Inferior parietal cortex (tissue), 1 donor: ENCODE measurements around the gene TSEN34.
"Not testable (repeated sequence)": the region's sequence is repeated elsewhere in the genome, so short reads cannot be mapped to it uniquely, and the experiment has no call there.

Source experiments
- DNase-seq: peaks from one replicate; pipeline ENCODE4 v3.0.0-alpha.2; 2016; ENCODE audit errors: extremely low spot score

The TSEN34 gene

DNA sequence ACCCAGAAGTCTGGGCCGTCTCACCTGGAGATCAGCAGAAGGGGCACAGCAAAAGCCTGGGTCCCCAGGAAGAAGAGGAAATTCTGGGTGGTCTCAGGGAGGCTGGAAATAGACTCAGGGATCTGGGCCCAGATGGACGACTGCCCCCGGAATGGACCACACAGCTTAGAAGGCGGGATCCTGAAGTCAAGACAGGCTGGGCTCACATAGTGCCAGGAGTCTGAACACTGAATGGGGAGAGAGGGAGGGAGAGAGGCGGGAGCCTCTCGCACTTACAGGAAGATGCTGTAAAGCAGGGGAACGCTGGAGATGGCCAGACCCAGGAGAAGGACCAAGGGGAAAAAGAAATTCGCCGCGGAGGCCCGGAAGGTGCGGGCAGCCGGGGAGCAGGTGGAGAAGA lies 30.3 kb upstream of the TSEN34 start:
- no peak for DNase-seq

DNA sequence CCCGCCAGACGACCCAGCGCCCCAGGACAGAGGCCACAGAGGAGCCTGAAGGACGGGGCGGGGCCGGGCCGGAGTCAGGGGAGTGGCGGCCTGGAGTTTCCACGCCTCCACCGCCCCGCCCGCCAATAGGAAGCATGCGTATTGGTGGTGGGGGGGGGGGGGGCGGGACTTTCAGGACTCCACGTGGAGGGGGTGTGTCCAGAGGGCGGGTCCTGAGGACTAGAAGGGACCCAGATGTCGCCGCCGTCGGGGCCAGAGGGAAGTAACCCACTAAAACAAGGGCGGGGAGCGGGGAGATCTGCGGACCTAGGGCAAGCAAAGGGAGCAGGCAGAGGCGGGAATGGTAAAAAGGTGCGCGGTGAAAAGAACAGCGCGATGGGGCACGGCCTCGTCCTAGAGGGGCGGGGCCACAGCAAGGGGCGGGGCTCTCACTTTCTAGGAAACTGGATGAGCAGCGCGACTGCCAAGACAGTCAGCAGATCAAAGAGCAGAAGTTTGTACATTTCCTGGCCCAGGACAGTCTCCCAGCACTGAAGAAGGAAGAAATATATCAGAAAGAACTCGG lies 28.8 kb upstream of the TSEN34 start:
- peak; percentile 23 for DNase-seq

DNA sequence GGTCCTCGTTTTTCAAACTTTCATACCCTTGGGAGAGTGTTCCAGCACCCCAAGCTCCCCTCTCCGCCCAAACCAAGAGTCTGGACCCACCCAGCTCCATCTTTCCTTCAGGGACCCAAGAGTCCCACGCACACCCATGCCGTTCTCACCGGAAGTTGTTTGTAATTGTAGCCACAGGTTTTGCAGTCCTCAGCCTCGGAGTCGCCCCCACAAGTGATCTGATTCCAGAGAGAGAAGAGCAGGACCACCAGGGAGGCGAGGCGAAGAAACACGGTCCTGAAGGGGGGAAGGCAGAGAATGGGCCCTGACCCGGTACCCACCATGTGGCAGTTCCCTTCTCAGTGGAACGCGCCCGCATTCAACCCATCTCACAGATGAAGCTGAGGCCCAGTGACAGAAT lies 28.2 kb upstream of the TSEN34 start:
- DNase-seq = no peak

DNA sequence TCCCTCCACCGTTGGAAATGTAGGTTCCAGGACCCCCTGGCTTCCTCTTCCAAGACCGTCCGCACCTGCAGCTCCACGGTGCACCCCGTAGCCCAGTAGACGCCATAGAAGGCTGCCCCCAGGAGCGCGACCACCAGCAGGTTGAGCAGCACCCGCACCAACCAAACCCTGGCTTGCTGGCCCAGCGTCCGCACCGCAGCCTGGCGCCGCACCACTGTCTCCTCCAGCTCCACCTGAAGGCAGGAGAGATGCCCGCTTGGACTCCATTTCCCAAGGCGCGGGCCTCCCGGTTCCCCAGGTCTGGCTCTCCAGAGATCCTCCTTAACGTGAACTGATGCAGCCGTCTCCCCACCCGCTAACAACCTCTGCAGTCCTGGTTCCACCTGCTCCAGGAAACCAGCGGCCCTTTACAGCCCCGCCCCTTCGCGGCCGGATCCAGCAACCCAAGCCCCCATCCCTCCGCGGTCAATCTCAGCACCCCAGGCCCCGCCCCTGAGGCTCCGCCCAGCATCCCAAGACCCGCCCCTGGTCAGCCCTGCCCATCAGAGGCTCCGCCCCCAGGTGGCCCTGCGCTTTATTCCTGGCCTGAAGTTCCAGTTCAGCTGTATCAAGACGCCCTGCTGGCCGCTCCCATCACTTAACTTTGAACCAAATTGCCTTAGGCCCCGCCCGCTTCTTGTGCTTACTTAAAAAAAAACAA lies 26.6 kb upstream of the TSEN34 start:
- DNase-seq = no peak

DNA sequence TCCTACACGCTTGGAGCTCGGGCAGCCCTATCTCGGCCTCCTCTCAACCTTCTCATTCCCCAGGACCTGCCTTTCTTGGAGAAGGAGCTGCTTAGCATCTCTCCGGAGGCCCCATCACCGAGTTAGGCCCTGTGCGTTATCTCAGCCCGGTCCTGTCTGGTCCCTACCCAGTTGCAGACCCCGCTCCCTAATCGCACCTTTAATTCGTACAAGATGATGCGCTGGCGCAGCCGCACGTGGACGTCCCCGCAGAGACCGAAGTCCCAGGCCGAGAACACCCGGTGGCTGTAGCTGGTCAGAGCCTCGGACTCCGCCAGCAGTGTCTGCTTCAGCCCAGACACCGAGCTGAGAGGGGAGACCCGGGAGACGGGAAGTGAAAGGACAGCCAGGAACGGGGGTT lies 25.9 kb upstream of the TSEN34 start:
- no peak for DNase-seq

DNA sequence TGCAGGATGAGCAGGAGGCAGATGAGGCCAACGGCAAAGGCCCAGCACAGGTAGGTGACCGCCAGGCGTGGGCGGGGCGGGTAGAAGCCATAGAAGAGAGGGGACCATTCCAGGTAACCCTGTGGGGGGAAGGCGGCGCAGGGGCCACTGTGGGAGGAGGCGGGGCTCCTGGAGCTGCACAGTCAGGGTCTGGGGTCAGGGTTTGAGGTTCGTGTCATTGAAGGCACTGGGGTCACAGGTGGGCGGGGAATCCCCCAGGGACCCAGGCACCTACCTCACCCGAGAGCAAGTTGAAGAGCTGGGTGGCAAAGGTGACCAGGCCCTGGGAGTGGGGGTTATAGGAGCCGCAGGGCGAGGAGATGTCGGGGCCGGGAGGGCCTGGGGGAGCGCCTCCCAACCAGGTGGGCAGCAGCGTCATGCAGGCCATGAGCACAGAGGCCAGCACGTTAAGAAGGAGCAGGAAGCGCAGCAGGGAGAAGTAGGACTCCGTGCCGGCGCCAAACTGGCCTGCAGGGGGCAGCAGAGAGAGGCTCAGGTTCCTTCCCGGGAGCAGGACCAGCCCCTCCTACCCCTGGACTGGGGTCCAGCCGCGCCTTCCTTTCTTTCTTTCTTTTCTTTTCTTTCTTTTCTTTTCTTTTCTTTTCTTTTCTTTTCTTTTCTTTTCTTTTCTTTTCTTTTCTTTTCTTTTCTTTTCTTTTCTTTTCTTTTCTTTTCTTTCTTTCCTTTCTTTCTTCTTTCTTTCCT lies 22.8 kb upstream of the TSEN34 start:
- DNase-seq = peak; percentile 88

DNA sequence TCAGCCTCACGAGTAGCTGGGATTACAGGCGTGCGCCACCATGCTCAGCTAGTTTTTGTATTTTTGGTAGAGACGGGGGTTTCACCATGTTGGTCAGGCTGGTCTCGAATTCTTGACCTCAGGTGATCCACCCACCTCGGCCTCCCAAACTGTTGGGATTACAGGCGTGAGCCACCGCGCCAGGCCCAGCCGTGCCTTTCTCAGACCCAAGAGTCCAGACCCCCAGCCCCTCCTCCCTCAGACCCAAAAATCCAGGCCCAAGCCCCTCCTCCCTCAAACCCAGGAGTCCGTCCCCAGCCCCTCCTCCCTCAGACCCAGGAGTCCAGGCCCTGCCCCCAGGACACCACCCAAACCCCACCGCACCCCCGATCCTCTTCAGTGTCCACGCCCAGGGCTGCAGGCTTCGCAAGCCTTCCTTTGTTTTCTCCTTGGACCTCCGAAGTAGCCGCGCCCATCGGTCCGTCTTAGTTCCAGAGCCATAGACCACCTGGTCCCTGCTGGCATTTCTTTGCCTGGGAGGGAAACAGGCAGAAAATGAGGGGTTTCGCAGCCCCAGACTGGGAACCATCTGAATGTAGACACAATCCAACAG lies 21.9 kb upstream of the TSEN34 start:
- DNase-seq = no peak

DNA sequence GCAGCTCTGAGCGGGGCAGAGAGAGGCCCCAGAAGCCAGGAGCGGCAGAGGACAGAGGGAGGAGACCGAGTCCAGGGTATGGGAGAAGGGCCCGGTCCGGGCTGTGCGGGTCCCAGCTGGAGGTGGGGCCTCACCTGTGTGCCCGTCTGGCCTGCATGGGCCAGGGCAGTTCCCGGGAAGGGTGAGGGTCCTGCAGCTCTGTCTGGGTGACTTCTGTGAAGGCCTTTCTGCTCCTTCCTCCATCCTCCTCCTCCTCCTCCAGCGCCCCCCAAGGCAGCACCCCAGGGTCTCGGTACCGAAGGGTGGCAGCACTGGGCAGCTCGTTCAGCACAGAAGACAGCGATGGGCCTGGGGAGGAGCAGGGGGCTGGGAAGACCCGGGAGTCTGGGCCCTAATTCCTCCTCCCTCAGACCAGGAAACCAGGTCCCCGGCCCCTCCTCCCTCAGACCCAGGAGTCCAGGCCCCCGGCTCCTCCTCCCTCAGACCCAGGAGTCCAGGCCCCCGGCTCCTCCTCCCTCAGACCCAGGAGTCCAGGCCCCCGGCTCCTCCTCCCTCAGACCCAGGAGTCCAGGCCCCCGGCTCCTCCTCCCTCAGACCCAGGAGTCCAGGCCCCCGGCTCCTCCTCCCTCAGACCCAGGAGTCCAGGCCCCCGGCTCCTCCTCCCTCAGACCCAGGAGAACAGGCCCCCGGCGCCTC lies 19.2 kb upstream of the TSEN34 start:
- DNase-seq = not testable (repeated sequence)

DNA sequence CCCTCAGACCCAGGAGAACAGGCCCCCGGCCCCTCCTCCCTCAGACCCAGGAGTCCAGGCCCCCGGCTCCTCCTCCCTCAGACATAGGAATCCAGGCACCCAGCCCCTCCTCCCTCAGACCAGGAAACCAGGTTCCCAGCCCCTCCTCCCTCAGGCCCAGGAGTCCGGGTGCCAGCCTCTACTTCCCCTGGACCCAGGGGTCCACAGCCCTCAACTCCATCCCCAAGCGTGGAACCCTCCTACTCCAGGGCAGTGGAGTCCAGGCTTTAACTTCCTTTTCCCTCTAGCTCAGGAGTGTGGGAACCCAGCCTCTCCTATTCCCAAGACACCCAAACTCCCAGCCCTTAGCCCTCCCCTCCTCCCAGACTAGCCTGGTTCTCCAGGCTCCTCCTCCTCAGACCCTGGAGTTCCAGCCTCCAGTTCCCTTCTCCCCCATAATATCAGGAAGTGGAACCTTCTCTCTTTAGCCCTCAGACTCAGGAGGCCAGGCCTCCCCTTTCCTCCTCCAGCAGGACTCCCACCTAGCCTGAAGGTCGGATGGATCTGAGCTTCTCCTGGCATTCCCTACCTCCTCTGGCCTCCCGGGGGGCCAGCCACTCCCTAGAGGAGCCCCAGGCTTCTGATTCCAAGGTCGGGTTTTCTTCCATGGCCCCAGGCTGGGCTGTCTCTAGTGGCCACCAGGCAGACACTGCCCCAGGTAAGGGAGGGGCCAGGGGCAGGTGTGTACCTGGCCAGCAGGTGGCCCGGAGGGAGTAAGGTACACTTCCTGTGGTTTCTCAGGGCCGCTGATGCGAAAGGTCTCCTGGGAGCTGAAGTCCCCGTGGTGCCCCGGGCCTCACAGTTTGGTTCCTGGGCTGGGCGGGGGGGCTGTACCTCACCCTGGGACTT lies 18.4 kb upstream of the TSEN34 start, which contains the start of gene TMC4:
Gene TMC4 (minus strand): TSS at position 690 of the 888 bp plus-strand sequence. CDS start 43 bp downstream, at position 647.
- DNase-seq = no peak

DNA sequence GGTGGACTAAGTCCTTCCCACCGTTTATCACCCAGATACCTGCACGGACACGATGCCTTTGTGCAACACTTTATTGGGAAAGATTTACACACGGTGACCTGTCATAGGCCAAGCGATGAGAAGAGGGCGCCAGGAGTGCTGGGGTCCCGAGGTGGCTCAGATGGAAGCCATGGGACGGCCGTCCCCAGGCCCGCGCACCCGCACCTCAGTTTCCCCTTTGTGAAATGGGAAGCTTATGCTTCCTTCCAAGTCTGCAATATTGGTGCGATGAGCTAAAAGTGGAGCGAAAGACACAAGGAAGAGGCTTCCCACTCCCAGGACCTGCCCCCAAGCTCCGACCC lies 17.8 kb upstream of the TSEN34 start:
- no peak for DNase-seq

DNA sequence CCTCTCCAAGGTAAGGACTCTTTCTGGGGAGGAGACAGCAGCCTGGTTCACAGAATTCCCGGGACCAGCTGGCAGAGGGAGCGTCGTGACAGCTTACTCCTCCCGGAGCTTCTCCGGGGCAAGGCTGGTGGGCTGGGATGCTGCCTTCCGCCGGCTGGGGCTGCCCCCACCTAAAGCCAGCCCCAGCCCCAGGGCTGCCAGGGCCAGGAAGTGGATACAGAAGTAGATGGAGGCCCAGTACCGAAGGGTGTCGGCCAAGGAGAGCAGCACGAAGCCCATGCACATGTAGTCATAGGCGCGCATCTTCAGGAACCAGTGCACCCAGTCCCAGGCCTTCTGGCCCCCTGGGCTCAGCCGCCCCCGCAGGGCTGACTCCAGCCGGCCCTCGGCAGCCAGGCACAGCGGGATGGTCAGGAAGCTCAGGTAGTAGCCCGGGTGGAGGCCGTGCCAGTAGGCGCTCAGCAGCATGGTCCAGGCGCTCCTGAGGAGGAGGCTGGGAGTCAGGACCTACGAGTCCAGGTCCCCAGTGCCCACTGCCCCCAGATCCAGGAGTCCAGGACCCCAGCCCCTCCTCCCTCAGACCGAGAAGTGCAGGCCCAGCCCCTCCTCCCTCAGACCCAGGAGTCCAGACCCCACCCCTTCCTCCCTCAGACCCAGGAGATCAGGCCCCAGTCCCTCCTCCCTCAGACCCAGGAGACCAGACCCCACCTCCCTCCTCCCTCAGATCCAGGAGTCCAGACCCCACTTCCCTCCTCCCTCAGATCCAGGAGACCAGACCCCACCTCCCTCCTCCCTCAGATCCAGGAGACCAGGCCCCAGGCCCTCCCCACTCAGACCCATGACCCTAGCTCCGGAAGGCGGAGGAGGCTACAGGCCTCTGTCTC lies 16.9 kb upstream of the TSEN34 start:
- DNase-seq = no peak

DNA sequence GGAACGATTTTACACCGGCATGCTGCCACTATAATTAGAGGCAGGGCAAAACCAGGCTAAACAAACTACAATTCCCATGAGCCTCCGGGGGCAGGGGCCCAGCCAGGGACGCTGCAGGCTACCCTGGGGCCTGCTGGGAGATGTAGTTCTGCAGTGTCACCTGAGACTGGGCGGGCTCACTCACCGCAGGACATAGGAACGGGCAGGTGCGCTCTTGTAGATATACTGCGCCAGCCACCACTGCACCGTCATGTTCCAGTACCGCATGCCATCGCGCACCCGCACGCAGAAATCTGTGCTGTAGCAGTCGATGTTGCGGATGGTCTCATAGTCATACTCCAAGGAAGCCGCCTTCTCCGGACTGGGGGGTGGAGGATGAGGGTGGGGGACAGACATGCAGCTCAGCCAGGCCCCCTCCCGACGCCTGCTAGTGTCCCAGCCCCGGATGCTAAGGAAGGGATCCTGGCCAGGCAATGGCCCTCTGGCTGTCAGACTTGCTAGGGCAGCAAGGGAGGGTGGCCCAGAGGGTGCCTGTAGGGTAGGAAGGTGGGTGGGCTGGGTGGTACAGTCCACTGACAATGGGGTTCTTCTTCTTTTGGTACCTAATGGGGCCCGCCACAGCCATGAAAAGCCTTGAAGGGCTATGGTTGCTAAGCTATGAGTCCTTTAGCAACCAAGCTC lies 12.4 kb upstream of the TSEN34 start:
- no peak for DNase-seq

DNA sequence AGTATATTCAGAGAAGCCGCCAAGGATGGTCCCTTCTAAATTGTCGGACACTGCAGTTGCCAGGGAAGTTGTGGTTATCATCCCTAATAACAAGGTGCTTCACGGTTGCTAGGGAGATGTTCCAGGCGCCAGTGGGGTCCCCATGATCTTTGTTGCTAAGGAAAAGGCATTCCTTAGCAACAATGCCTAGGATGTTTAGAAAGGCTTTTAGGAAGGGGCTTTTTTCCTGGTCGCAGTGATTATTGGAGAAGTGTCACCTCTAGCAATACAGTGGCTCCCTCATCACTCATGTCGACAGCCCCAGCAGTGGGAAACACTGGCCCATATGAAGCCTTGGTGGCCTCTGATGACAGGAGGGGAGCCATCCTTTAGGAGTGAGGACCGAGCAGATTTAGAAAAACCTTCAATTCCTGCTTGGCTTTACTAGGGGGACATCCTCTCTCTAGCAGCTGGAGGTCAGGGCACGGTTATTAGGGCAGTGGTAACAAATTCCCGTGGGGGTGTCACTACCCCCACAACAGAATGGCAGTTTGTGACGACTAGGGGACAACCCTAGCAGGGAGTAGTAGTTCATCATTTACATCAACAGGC lies 11.8 kb upstream of the TSEN34 start:
- no peak for DNase-seq

DNA sequence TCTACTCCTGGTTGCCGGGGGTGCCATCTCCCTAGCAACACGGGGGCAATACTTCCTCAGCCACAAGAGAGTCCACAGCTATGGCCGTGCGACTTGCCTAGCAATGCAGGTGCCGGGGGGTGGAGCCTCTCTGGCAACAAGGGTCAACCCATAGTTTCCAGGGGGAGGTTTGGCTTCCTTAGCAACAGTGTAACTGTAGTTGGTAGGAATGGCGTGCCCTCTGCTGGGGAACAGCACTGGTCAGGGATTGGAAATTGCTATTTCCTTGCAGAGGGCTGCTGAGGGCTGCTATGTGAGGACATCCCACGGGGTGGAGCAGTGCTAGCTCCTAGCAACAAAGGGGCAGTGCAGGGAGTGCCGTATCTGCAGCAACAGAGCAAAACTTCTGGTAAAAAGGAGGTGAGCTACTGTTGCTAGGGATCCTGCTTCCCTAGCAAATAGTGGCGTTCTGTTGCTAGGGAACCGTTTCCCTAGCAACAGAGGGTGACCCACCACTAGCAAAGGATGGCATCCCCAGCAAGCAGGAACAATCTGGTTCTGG lies 11.1 kb upstream of the TSEN34 start:
- DNase-seq = no peak

DNA sequence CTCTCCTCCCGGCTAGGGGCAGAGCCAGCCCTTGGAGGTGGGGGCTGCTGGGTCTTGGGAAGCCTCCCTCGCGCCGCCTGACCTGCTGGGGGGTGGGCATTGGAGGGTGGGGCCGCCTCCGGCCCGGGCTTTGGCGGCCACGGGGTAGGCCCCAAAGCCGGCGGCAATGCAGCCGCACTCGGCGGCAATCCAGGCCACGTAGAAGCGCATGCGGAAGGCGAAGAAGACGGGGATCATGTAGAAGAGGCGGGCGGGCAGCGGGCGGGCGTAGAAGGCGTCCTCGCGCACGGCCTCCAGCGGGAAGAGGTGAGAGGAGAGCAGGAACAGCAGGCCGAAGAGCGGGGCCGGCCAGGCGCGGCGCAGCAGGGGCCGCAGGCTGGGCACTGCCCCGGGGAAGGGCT lies 10.4 kb upstream of the TSEN34 start:
- DNase-seq = no peak

DNA sequence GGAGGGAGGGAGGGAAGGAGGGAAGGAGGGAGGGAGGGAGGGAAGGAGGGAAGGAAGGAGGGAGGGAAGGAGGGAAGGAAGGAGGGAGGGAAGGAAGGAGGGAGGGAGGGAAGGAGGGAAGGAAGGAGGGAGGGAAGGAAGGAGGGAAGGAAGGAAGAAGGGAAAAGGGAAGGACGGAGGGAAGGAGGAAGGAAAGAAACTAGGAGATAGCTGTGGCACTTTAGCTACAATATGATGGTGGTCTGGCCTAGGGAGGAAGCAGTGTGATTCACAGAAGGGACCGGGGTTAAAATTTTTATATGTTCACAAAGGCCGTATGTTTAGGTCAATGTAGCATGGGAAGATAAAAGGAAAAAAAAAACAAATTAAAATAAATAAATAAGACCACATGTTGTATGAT lies 9.2 kb upstream of the TSEN34 start:
- not testable (repeated sequence) for DNase-seq

DNA sequence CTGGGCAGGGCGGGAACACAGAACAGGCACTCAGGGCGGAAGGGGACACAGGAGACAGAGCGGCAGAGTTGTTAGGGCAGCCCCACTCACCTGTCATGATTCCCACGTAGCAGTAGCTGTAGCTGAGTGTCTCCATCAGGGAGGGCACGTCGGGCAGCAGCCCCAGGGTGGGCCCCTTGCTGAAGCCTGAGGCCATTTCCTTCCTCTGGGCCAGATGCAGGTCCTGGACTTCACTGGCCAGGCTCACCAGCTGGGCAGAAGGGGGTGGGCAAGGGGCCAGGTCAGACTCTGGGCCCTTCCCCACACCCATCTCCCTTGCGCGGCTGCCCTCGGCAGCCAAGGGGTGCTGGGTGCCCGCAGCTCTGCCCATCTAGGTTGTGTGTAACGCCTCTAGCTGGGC lies 7.7 kb upstream of the TSEN34 start:
- DNase-seq = no peak

DNA sequence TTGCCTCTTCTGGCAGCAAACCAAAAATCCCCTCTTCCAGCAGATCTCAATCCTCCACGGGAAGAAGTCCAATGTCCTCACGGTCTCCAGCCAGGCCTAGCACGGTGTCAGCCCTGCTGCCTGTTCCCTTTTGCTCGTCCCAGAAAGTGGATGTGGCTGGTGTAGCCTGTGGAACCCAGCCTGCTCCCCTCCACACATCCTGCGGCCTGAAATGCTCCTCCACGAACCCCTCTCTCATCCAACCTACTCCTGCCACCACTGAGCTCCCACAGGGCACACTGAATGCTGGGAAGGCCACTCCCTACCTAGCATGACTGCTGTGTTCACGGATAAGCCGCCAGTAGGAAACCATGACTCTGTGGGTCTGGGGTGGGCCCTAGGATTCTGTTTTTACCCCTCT lies 4.8 kb upstream of the TSEN34 start:
- no peak for DNase-seq

DNA sequence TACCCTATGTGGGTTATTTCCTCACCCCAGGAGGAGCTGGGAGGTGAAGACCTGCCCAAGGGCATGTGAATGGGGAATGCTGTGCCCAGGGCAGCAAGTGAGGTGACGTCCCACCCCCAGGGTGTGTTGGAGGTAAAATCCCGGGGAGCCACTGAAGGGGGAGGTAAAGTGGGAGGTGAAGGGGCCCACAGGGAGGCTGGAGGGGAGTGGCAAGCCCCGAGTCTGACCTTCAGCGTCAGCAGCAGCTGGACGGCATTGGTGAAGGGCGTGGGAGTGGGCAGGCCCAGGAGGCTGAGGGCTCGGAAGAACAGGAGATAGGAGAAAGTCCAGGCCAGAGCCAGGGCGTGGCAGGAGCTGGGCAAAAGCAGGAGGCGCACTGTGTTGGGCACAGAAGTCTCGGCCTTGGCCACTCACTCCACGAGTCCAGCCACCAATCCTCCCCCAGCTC lies 4.2 kb upstream of the TSEN34 start:
- no peak for DNase-seq
